Skeletal muscle tissue (tissue), 4 donors: ENCODE data around the gene KRTAP12-1. TPM values are rescaled to one million over a fixed set of nuclear protein-coding genes. Genes with fewer than 3 reads are reported as not detected.
"Not testable (repeated sequence)": the region's sequence is repeated elsewhere in the genome, so short reads cannot be mapped to it uniquely, and the experiment has no call there.

Experiments
- H3K27ac ChIP-seq: one replicate; pipeline ENCODE4 v1.7.0; 2013; ENCODE audit warnings: mild to moderate bottlenecking, low read depth, low read length, inconsistent platforms
- H3K27me3 ChIP-seq, 3 donors: one replicate each; pipeline ENCODE4 v1.7.0; 2013; ENCODE audit warnings: low read length in 3 of 3; ENCODE audit not compliant: control insufficient read depth in 3 of 3, insufficient read depth in 3 of 3
- H3K36me3 ChIP-seq, 3 donors: one replicate each; pipeline ENCODE4 v1.7.0; 2013; ENCODE audit warnings: low read length in 3 of 3; ENCODE audit not compliant: control insufficient read depth in 3 of 3, insufficient read depth in 3 of 3
- H3K4me1 ChIP-seq, 3 donors: one replicate each; pipeline ENCODE4 v1.7.0; 2013; ENCODE audit warnings: low read length in 3 of 3, mild to moderate bottlenecking in 3 of 3; ENCODE audit not compliant: control insufficient read depth in 3 of 3, insufficient read depth in 3 of 3
- H3K4me3 ChIP-seq, 3 donors: one replicate each; pipeline ENCODE4 v1.7.0; 2013; ENCODE audit warnings: low read length in 3 of 3
- H3K9ac ChIP-seq, 3 donors: one replicate each; pipeline ENCODE4 v1.7.0; 2013; ENCODE audit warnings: low read length in 3 of 3, mild to moderate bottlenecking in 3 of 3, moderate library complexity in 2 of 3, low read depth in 1 of 3
- H3K9me3 ChIP-seq, 3 donors: one replicate each; pipeline ENCODE4 v1.7.0; 2013; ENCODE audit warnings: low read length in 3 of 3; ENCODE audit not compliant: control insufficient read depth in 3 of 3
- total RNA-seq: library from RNA; depleted of rRNA; stranded (reverse); fragments of >200 nt; gene quantifications from one replicate; pipeline ENCODE4 v1.2.3, GENCODE V29; 2014
- donor health status: Osteomylitis.

Gene KRTAP12-1
- total RNA-seq, 1 donor from 2014 or later: not detected

DNA sequence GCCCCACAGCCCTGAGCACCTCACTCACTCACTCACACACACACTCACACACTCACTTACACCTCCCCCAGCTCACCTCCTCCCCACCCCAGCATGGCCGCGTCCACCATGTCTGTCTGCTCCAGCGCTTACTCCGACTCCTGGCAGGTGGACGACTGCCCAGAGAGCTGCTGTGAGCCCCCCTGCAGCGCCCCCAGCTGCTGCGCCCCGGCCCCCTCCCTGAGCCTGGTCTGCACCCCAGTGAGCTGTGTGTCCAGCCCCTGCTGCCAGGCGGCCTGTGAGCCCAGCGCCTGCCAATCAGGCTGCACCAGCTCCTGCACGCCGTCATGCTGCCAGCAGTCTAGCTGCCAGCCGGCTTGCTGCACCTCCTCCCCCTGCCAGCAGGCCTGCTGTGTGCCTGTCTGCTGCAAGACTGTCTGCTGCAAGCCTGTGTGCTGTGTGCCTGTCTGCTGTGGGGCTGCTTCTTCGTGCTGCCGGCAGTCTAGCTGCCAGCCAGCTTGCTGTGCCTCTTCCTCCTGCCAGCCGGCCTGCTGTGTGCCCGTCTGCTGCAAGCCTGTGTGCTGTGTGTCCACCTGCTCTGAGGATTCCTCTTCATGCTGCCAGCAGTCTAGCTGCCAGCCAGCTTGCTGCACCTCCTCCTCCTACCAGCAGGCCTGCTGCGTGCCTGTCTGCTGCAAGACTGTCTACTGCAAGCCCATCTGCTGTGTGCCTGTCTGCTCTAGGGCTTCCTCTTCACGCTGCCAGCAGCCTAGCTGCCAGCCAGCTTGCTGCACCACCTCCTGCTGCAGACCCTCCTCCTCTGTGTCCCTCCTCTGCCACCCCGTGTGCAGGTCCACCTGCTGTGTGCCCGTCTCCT, 35.4 kb downstream of the KRTAP12-1 start, which contains the start of gene KRTAP10-11:
Gene KRTAP10-11, plus strand, starts transcription at position 49 of the 856 bp plus-strand sequence. Its CDS starts 45 bp downstream, at position 94.
- H3K4me1 ChIP-seq, H3K4me3 ChIP-seq, H3K36me3 ChIP-seq, H3K27ac ChIP-seq, H3K9me3 ChIP-seq, H3K9ac ChIP-seq: not testable (repeated sequence)
- H3K27me3 ChIP-seq: peaks cover 18 to 27% (median 26%) of the 10 kb centered on the region in 3 donors

- peaks cover 0 to 7% (median 6%) of the 10 kb centered on the region in 3 donors for H3K9me3 ChIP-seq
- H3K9ac ChIP-seq: no peak overlapping the region
- H3K27ac ChIP-seq: no peak overlapping the region
- H3K27me3 ChIP-seq: peaks cover 19 to 35% (median 29%) of the 10 kb centered on the region in 3 donors
- no peaks in the 10 kb centered on the region for H3K4me1 ChIP-seq
- no peaks in the 10 kb centered on the region for H3K36me3 ChIP-seq
- no peak overlapping the region for H3K4me3 ChIP-seq
Observed at GRCh38 chr21:44644878-44645277, 37.1 kb downstream of the KRTAP12-1 start.

- Histone ChIP-seq H3K4me1 (no peaks in the 10 kb centered on the region), H3K9ac (no peak overlapping the region), H3K27me3 (peaks cover 20 to 34% (median 34%) of the 10 kb centered on the region in 3 donors), H3K4me3 (no peak overlapping the region), H3K36me3 (no peaks in the 10 kb centered on the region), H3K9me3 (peaks cover 0 to 7% (median 6%) of the 10 kb centered on the region in 3 donors), H3K27ac (no peak overlapping the region)
Observed at GRCh38 chr21:44643741-44644310, 38.1 kb downstream of the KRTAP12-1 start.

DNA sequence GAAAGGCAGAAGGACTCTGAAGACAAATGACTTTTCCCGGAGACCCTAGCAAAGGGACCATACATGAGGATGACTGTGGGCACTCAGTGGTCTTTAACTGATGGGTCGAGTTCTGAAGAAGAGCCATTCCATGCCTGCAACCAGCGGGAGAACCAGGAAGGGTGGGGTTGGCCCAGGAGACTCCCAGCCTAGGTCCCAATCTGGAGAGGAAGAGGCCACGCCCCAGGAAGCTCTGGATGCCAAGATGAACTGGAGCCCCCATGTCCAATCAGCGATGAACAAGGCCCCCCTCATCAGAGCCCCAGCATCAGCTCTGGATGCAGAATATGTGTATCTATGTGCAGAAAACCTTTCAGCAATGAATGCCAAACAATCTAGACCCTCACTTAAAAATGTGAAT, 41.2 kb downstream of the KRTAP12-1 start:
- no peaks in the 10 kb centered on the region for H3K4me1 ChIP-seq
- H3K9me3 ChIP-seq: peaks cover 0 to 7% (median 6%) of the 10 kb centered on the region in 3 donors
- no peaks in the 10 kb centered on the region for H3K36me3 ChIP-seq
- no peak overlapping the region for H3K9ac ChIP-seq
- peaks cover 13 to 33% (median 32%) of the 10 kb centered on the region in 3 donors for H3K27me3 ChIP-seq
- H3K27ac ChIP-seq: no peak overlapping the region
- no peak overlapping the region for H3K4me3 ChIP-seq

DNA sequence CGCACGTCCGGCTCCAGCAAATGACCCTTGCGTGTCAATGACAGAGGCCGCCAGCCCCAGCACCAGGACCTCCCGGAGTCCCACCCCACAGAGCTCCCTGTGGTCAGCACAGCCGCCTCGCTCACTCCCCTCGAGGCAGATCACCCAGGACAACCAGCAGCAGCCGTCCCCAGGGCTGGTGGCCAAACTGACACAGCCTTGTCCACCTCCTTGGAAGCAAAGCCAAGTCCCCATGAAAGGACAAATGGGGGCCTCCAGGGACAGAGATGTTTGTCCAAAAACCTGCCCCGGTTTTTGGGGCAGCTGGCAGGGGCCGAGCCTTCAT, 42.7 kb downstream of the KRTAP12-1 start:
- Histone ChIP-seq H3K27ac (no peak overlapping the region), H3K4me3 (no peak overlapping the region), H3K9me3 (peaks cover 0 to 7% (median 6%) of the 10 kb centered on the region in 3 donors), H3K36me3 (no peaks in the 10 kb centered on the region), H3K4me1 (no peaks in the 10 kb centered on the region), H3K27me3 (peaks cover 13 to 36% (median 33%) of the 10 kb centered on the region in 3 donors), H3K9ac (no peak overlapping the region)

DNA sequence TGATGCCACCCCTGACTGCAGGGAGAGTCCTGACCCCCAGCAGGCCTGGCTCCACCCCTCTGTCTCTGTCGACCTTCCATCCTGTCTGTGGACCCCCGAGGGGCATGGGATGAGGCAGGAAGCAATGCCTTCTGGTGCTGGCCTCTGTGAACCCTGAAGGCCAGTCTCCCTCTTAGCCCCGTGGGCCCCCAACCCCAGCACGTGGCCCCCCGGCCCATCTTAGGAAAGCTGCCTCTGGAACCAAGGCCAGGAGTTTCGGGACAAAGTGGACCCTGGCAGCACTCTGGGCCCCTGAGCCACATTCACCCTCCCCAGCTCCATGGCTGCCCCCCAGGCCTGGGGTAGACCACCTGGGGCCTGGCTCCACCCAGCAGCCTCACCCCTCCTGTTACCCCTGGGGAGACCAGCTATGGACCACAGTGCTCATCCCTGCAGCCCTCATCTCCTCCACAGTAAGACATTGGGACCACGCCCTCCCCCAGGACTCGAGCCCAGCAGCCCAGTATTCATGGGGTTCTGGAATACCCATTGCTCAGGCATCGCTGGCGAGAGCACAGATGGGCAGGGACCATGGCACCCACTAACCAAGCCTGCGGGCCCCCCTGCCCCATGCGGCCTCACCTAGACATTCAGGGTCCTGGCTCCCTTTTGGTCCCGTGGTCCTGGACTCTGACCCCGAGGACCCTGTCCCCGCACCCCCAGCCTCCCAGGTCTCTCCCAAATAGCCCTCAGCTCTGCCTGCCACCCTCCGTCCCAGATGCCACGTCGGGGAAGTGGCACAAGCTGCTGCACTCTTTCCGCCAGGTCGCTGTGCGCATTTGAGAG, 43.2 kb downstream of the KRTAP12-1 start:
- not testable (repeated sequence) for H3K9ac ChIP-seq, H3K4me3 ChIP-seq, H3K4me1 ChIP-seq, H3K36me3 ChIP-seq, H3K27ac ChIP-seq, H3K9me3 ChIP-seq
- H3K27me3 ChIP-seq: peaks cover 13 to 36% (median 30%) of the 10 kb centered on the region in 3 donors

- H3K27me3 ChIP-seq: peaks cover 13 to 36% (median 30%) of the 10 kb centered on the region in 3 donors
- not testable (repeated sequence) for H3K9ac ChIP-seq, H3K27ac ChIP-seq, H3K36me3 ChIP-seq, H3K4me1 ChIP-seq, H3K9me3 ChIP-seq, H3K4me3 ChIP-seq
Observed at GRCh38 chr21:44637851-44638348, 44.1 kb downstream of the KRTAP12-1 start.

DNA sequence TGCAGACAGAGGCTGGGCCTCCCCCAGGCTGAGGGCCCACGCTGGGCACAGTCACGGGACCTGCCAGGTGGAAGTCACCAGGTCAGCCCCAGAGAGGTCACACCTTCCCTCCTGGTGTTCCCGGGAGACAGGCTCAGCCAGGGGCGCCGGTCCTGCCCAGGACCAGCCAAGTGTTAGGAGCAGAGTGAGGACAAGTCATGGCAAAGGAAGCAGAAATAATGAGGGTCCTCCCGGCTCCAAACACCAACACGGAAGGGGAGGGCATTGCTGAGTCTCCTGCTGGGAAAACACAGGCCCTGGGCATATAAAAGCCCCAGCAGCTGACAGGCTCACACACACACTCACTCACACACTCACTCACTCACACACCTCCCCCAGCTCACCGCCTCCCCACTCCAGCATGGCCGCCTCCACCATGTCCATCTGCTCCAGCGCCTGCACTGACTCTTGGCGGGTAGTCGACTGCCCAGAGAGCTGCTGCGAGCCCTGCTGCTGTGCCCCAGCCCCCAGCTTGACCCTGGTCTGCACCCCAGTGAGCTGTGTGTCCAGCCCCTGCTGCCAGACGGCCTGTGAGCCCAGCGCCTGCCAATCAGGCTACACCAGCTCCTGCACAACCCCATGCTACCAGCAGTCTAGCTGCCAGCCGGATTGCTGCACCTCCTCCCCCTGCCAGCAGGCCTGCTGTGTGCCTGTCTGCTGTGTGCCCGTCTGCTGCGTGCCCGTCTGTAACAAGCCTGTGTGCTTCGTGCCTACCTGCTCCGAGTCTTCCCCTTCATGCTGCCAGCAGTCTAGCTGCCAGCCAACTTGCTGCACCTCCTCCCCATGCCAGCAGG, 44.7 kb downstream of the KRTAP12-1 start, which contains the start of gene KRTAP10-10:
Gene KRTAP10-10, plus strand, starts transcription at position 339 of the 833 bp plus-strand sequence. Its CDS starts 62 bp downstream, at position 401.
- Histone ChIP-seq H3K9me3 (peaks cover 0 to 7% (median 2%) of the 10 kb centered on the region in 3 donors), H3K4me1 (no peaks in the 10 kb centered on the region), H3K27ac (no peak within 1 kb of the TSS), H3K4me3 (no peak within 1 kb of the TSS), H3K36me3 (no peaks in the 10 kb centered on the region), H3K27me3 (peaks cover 13 to 36% (median 30%) of the 10 kb centered on the region in 3 donors), H3K9ac (no peak within 1 kb of the TSS)
